ENCODE measurements around the gene CHRNA4. TPM values are rescaled to one million over a fixed set of nuclear protein-coding genes. Genes with fewer than 3 reads are reported as not detected.

CHRNA4 gene
- polyA plus RNA-seq, 1 of the 3 experiments (the other 2 are of a cell fraction), result not detected

- CTCF ChIA-PET, result interaction anchor here (0.6 to 6.4 kb wide), 5 partner anchors 8 to 180 kb away, joined by 3 to 53 read pairs (median 4); no protein-coding TSS in a partner anchor
- POLR2A ChIA-PET, result no interaction called here
- Histone ChIP-seq H3K4me2 (no peak overlapping the region), H3K4me1 (ENCODE audit: control insufficient read depth in 1 of 2, insufficient read depth in 2 of 2, low read depth in 1 of 2, low read length in 1 of 2) (no peaks in the 10 kb centered on the region), H3K27me3 (ENCODE audit: insufficient read depth) (no peaks in the 10 kb centered on the region), H3F3A (replicated peaks; ENCODE audit: insufficient read depth) (no peaks in the 10 kb centered on the region), H2AFZ (ENCODE audit: low read depth) (no peak overlapping the region), H3K9ac (no peak overlapping the region), H4K20me1 (ENCODE audit: insufficient read depth) (no peaks in the 10 kb centered on the region), H3K27ac (ENCODE audit: low read depth in 2 of 2, low read length in 1 of 2) (no peak overlapping the region), H3K36me3 (replicated peaks in 1 of 2; ENCODE audit: control insufficient read depth in 1 of 2, insufficient read depth in 2 of 2, low read length in 1 of 2) (no peaks in the 10 kb centered on the region), H3K9me2 (no peaks in the 10 kb centered on the region), H3K4me3 (ENCODE audit: low read depth in 2 of 2, low read length in 1 of 2) (no peak overlapping the region), H3K9me3 (no peaks in the 10 kb centered on the region), H3K79me2 (ENCODE audit: insufficient read depth) (no peaks in the 10 kb centered on the region)
- WGBS (ENCODE audit: low lambda C conversion rate), result 54% methylated on average over 16 of the region's 18 CpGs
- DNase-seq, result no peak
- TF ChIP-seq REST (IDR thresholded peaks at IDR 0.05; ENCODE audit: low read depth, low read length) (no peak), USF1 (IDR thresholded peaks at IDR 0.05; ENCODE audit: borderline replicate concordance, low read depth) (no peak), TEAD4 (IDR thresholded peaks at IDR 0.05; ENCODE audit: borderline replicate concordance, insufficient read depth) (no peak), EZH2phosphoT487 (IDR thresholded peaks at IDR 0.05; ENCODE audit: borderline replicate concordance, low read depth) (no peak), NRF1 (IDR thresholded peaks at IDR 0.05; ENCODE audit: low read depth, low read length) (no peak), MAX (IDR thresholded peaks at IDR 0.05; ENCODE audit: low read depth) (no peak)
These were observed 43.4 kb downstream of the CHRNA4 start for GRCh38 chr20:63317601-63318291.

GRCh38 chr20:63317061-63317460, 44.1 kb downstream of the CHRNA4 start:
- Histone ChIP-seq H3K27ac (ENCODE audit: low read depth in 2 of 2, low read length in 1 of 2) (no peak overlapping the region), H3K4me1 (ENCODE audit: control insufficient read depth in 1 of 2, insufficient read depth in 2 of 2, low read depth in 1 of 2, low read length in 1 of 2) (no peaks in the 10 kb centered on the region), H3K27me3 (ENCODE audit: insufficient read depth) (no peaks in the 10 kb centered on the region), H3K9me3 (no peaks in the 10 kb centered on the region), H3K9me2 (no peaks in the 10 kb centered on the region), H3K4me2 (no peak overlapping the region), H4K20me1 (ENCODE audit: insufficient read depth) (no peaks in the 10 kb centered on the region), H3K79me2 (ENCODE audit: insufficient read depth) (no peaks in the 10 kb centered on the region), H2AFZ (ENCODE audit: low read depth) (no peak overlapping the region), H3F3A (replicated peaks; ENCODE audit: insufficient read depth) (no peaks in the 10 kb centered on the region), H3K9ac (no peak overlapping the region), H3K36me3 (replicated peaks in 1 of 2; ENCODE audit: control insufficient read depth in 1 of 2, insufficient read depth in 2 of 2, low read length in 1 of 2) (no peaks in the 10 kb centered on the region), H3K4me3 (ENCODE audit: low read depth in 2 of 2, low read length in 1 of 2) (no peak overlapping the region)
- DNase-seq, result no peak
- POLR2A ChIA-PET, result no interaction called here
- 76% methylated on average over 6 of the region's 6 CpGs for WGBS (ENCODE audit: low lambda C conversion rate)
- CTCF ChIA-PET, result interaction anchor here (0.9 to 6.4 kb wide), 5 partner anchors 8 to 94 kb away, joined by 3 to 53 read pairs (median 5); no protein-coding TSS in a partner anchor
- TF ChIP-seq POLR2AphosphoS5 (IDR thresholded peaks at IDR 0.05; ENCODE audit: low read depth, low read length), result no peak
- TF ChIP-seq TCF12 (IDR thresholded peaks at IDR 0.05), result no peak
- TF ChIP-seq YY1 (IDR thresholded peaks at IDR 0.05; ENCODE audit: low read depth), result no peak
- TF ChIP-seq EP300 (IDR thresholded peaks at IDR 0.05; ENCODE audit: borderline replicate concordance in 1 of 2, low read depth in 1 of 2, low read length in 1 of 2), result no peak
- no peak for TF ChIP-seq NFIC (IDR thresholded peaks at IDR 0.05; ENCODE audit: borderline replicate concordance)
- no peak for TF ChIP-seq CHD2 (IDR thresholded peaks at IDR 0.05; ENCODE audit: low read length, partially characterized antibody)
- TF ChIP-seq GATA2 (CRISPR knock-in tag; IDR thresholded peaks at IDR 0.05), result no peak
- no peak for TF ChIP-seq JUND (IDR thresholded peaks at IDR 0.05)
- TF ChIP-seq IRF3 (IDR thresholded peaks at IDR 0.05; ENCODE audit: low read depth, low read length), result no peak
- no peak for TF ChIP-seq ELF1 (IDR thresholded peaks at IDR 0.05)
- no peak for TF ChIP-seq FOSL2 (IDR thresholded peaks at IDR 0.05; ENCODE audit: borderline replicate concordance, low read depth)
- TF ChIP-seq PBX3 (IDR thresholded peaks at IDR 0.05), result no peak
- no peak for TF ChIP-seq MAX (IDR thresholded peaks at IDR 0.05; ENCODE audit: low read depth)
- TF ChIP-seq GABPA (IDR thresholded peaks at IDR 0.05; ENCODE audit: low read depth), result no peak
- TF ChIP-seq RAD21 (IDR thresholded peaks at IDR 0.05; ENCODE audit: low read length), result no peak
- TF ChIP-seq FOXJ3 (CRISPR knock-in tag; IDR thresholded peaks at IDR 0.05), result no peak

All from SK-N-SH (cell line).